T-cell (primary cell): ENCODE measurements around the gene CEP170B. TPM values are rescaled to one million over a fixed set of nuclear protein-coding genes. Genes with fewer than 3 reads are reported as not detected.

ENCODE experiments used
- ATAC-seq, 4 experiments: fragments of 200-7000 bp in 3 of 4; fragments of 150-1000 bp in 1 of 4; cut with Tn5 transposase; replicated peaks in 1 of 4; 1 replicate in 3 of 4; 2 replicates in 1 of 4; pipeline ENCODE4 v1.10.0; 2021; ENCODE audit warnings: moderate library complexity in 3 of 4, mild to moderate bottlenecking in 2 of 4, moderate number of reproducible peaks in 1 of 4
- CTCF ChIA-PET, 2 donors: fragments of 300-600 bp; sonication (Branson Sonifier 250); formaldehyde crosslinking; loops; one replicate each; lab custom pipeline; 2022; ENCODE audit warnings: antibody characterized with exemption in 2 of 2; lab: Charles Lee
- POLR2A ChIA-PET, 2 donors: fragments of 300-600 bp; sonication (Branson Sonifier 250); formaldehyde crosslinking; loops; one replicate each; lab custom pipeline; 2022; ENCODE audit warnings: antibody characterized with exemption in 2 of 2; lab: Charles Lee
- DNase-seq, 35 experiments: peaks; one replicate each; pipeline versions ENCODE4 v3.0.0 to v3.0.0-alpha.2; 2013 to 2023
- H3K27ac ChIP-seq: one replicate; pipeline ENCODE4 v1.5.1; 2013; ENCODE audit warnings: low read length
- H3K27me3 ChIP-seq, 2 experiments: replicated peaks in 1 of 2; 1 replicate in 1 of 2; 2 replicates in 1 of 2; pipeline versions ENCODE4 v1.6.1 to v1.7.0; 2013; ENCODE audit warnings: low read length in 1 of 2, mixed read lengths in 1 of 2; ENCODE audit not compliant: control insufficient read depth in 2 of 2, insufficient read depth in 2 of 2; ENCODE audit errors: extremely low read depth in 1 of 2
- H3K36me3 ChIP-seq, 2 donors: 1 replicate in 1 of 2; 2 replicates in 1 of 2; pipeline versions ENCODE4 v1.6.1 to v1.7.0; 2013; ENCODE audit warnings: low read length in 1 of 2; ENCODE audit not compliant: control insufficient read depth in 2 of 2, insufficient read depth in 1 of 2; ENCODE audit errors: extremely low read depth in 1 of 2
- H3K4me1 ChIP-seq, 2 experiments: 1 replicate in 1 of 2; 2 replicates in 1 of 2; pipeline versions ENCODE4 v1.6.1 to v1.7.0; 2013; ENCODE audit warnings: low read length in 2 of 2, mixed read lengths in 1 of 2; ENCODE audit not compliant: insufficient read depth in 2 of 2, control insufficient read depth in 1 of 2; ENCODE audit errors: extremely low read depth in 1 of 2
- H3K4me3 ChIP-seq, 2 donors: 1 replicate in 1 of 2; 2 replicates in 1 of 2; pipeline versions ENCODE4 v1.5.1 to v1.7.0; 2013; ENCODE audit warnings: mild to moderate bottlenecking in 2 of 2, low read length in 1 of 2, moderate library complexity in 1 of 2; ENCODE audit not compliant: control insufficient read depth in 1 of 2; ENCODE audit errors: extremely low read depth in 1 of 2
- H3K9me3 ChIP-seq: 2 replicates; pipeline ENCODE4 v1.7.0; 2013
- H3K27ac Mint-ChIP-seq, 2 donors: one replicate each; pipeline ENCODE4 v1.8.0; 2020 to 2021; ENCODE audit warnings: mild to moderate bottlenecking in 2 of 2, mixed read lengths in 2 of 2
- H3K27me3 Mint-ChIP-seq, 2 donors: one replicate each; pipeline ENCODE4 v1.8.0; 2021 to 2022; ENCODE audit warnings: mixed read lengths in 2 of 2
- H3K36me3 Mint-ChIP-seq: one replicate; pipeline ENCODE4 v1.8.0; 2021; ENCODE audit warnings: mixed read lengths
- H3K4me1 Mint-ChIP-seq, 3 donors: one replicate each; pipeline ENCODE4 v1.8.0; 2020 to 2022; ENCODE audit warnings: mixed read lengths in 3 of 3, mild to moderate bottlenecking in 1 of 3
- H3K4me3 Mint-ChIP-seq, 3 donors: one replicate each; pipeline ENCODE4 v1.8.0; 2020 to 2022; ENCODE audit warnings: mild to moderate bottlenecking in 3 of 3, mixed read lengths in 3 of 3, moderate library complexity in 3 of 3
- H3K9me3 Mint-ChIP-seq, 3 donors: one replicate each; pipeline ENCODE4 v1.8.0; 2020 to 2022; ENCODE audit warnings: mixed read lengths in 3 of 3
- WGBS: methylation state at CpG from one replicate; pipeline ENCODE4 v1.1.5; 2013; ENCODE audit warnings: missing lambda C conversion rate; ENCODE audit not compliant: insufficient coverage; 5-methylcytosine and 5-hydroxymethylcytosine counted together
- total RNA-seq, 35 experiments: library from RNA in 6 of 35; stranded (reverse) in 6 of 35; fragments of 120-200 nt in 1 of 35; gene quantifications; one replicate each; pipeline versions ENCODE4 v1.2.1 to v1.2.4 and lab custom pipeline; 2013 to 2026

Gene CEP170B
- total RNA-seq, 5 donors from 2014 or later (not counting 1 experiment from before 2014, with no cell fraction given) = 2.8 to 11.2 (median 6.9) TPM

GRCh38 chr14:104930526-104931303 is 65.6 kb downstream of the CEP170B start:
- Mint-ChIP-seq H3K4me1 (peaks cover 0 to 6% (median 0%) of the 10 kb centered on the region in 3 donors), H3K4me3 (peak overlapping the region in 2 of 3 donors; percentile 6 to 29), H3K9me3 (no peaks in the 10 kb centered on the region), H3K36me3 (no peaks in the 10 kb centered on the region), H3K27ac (no peak overlapping the region), H3K27me3 (peaks cover 0 to 14% of the 10 kb centered on the region in 2 donors)
- DNase-seq (no peak), ATAC-seq (no peak)
- Histone ChIP-seq H3K4me1 (peaks cover 0 to 13% of the 10 kb centered on the region in 2 experiments), H3K27ac (no peak overlapping the region), H3K4me3 (no peak overlapping the region), H3K36me3 (no peaks in the 10 kb centered on the region), H3K9me3 (no peaks in the 10 kb centered on the region), H3K27me3 (peaks cover 0 to 60% of the 10 kb centered on the region in 2 experiments)
- ChIA-PET CTCF (no interaction called here), POLR2A (no interaction called here)
- 82% methylated on average over 5 of the region's 10 CpGs for WGBS

GRCh38 chr14:104931304-104931770 is 66.3 kb downstream of the CEP170B start:
- POLR2A ChIA-PET = no interaction called here
- CTCF ChIA-PET = no interaction called here
- 89% methylated on average over 4 of the region's 9 CpGs for WGBS
- H3K27ac Mint-ChIP-seq = no peak overlapping the region
- DNase-seq (no peak), ATAC-seq (no peak)
- H3K4me3 ChIP-seq = no peak overlapping the region
- H3K4me3 Mint-ChIP-seq = peak overlapping the region in 1 of 3 donors; percentile 29
- peaks cover 0 to 14% of the 10 kb centered on the region in 2 donors for H3K27me3 Mint-ChIP-seq
- no peaks in the 10 kb centered on the region for H3K36me3 Mint-ChIP-seq
- no peaks in the 10 kb centered on the region for H3K36me3 ChIP-seq
- peaks cover 0 to 13% of the 10 kb centered on the region in 2 experiments for H3K4me1 ChIP-seq
- H3K27ac ChIP-seq = no peak overlapping the region
- H3K4me1 Mint-ChIP-seq = peaks cover 0 to 6% (median 0%) of the 10 kb centered on the region in 3 donors
- peaks cover 0 to 59% of the 10 kb centered on the region in 2 experiments for H3K27me3 ChIP-seq
- H3K9me3 ChIP-seq = no peaks in the 10 kb centered on the region
- no peaks in the 10 kb centered on the region for H3K9me3 Mint-ChIP-seq

- H3K27me3 ChIP-seq = peaks cover 0 to 57% of the 10 kb centered on the region in 2 experiments
Measured at GRCh38 chr14:104931771-104932675, 67.0 kb downstream of the CEP170B start.

GRCh38 chr14:104932676-104933631 is 67.9 kb downstream of the CEP170B start:
- ATAC-seq = peak; percentile 91 to 94 (median 92)
- Mint-ChIP-seq H3K4me3 (peak overlapping the region; percentile 61 to 64 (median 62)), H3K4me1 (peaks cover 0 to 6% (median 0%) of the 10 kb centered on the region in 3 donors), H3K27me3 (peaks cover 0 to 18% of the 10 kb centered on the region in 2 donors), H3K27ac (no peak overlapping the region), H3K9me3 (no peaks in the 10 kb centered on the region), H3K36me3 (no peaks in the 10 kb centered on the region)
- Histone ChIP-seq H3K27me3 (peaks cover 0 to 51% of the 10 kb centered on the region in 2 experiments), H3K4me3 (peak overlapping the region; percentile 32 to 36), H3K36me3 (no peaks in the 10 kb centered on the region), H3K9me3 (no peaks in the 10 kb centered on the region), H3K27ac (no peak overlapping the region), H3K4me1 (peaks cover 0 to 13% of the 10 kb centered on the region in 2 experiments)
- peak; percentile 48 to 89 (median 74) for DNase-seq
- WGBS = 53% methylated on average over 68 of the region's 100 CpGs
- POLR2A ChIA-PET = interaction anchor here in 1 of 2 donors (0.5 kb wide), 1 partner anchor 120 kb away, joined by 4 read pairs; no protein-coding TSS in a partner anchor
- CTCF ChIA-PET = no interaction called here

More at GRCh38 chr14:104931771-104932675, 67.0 kb downstream of the CEP170B start:
- 94% methylated on average over 51 of the region's 64 CpGs for WGBS
- no peak overlapping the region for H3K27ac ChIP-seq
- Mint-ChIP-seq H3K4me3 (peak overlapping the region; percentile 40 to 60 (median 52)), H3K27ac (no peak overlapping the region), H3K36me3 (no peaks in the 10 kb centered on the region), H3K4me1 (peaks cover 0 to 6% (median 0%) of the 10 kb centered on the region in 3 donors), H3K27me3 (peaks cover 0 to 14% of the 10 kb centered on the region in 2 donors), H3K9me3 (no peaks in the 10 kb centered on the region)
- no peaks in the 10 kb centered on the region for H3K36me3 ChIP-seq
- POLR2A ChIA-PET = interaction anchor here in 1 of 2 donors (0.5 kb wide), 1 partner anchor 121 kb away, joined by 4 read pairs; no protein-coding TSS in a partner anchor
- ATAC-seq = no peak
- DNase-seq = no peak
- no peak overlapping the region for H3K4me3 ChIP-seq
- CTCF ChIA-PET = no interaction called here
- peaks cover 0 to 13% of the 10 kb centered on the region in 2 experiments for H3K4me1 ChIP-seq
- no peaks in the 10 kb centered on the region for H3K9me3 ChIP-seq

GRCh38 chr14:104933746-104934733 is 69.0 kb downstream of the CEP170B start:
- H3K36me3 ChIP-seq = no peaks in the 10 kb centered on the region
- H3K27me3 ChIP-seq = peaks cover 0 to 44% of the 10 kb centered on the region in 2 experiments
- WGBS = 18% methylated on average over 10 of the region's 42 CpGs
- H3K9me3 Mint-ChIP-seq = no peaks in the 10 kb centered on the region
- H3K4me3 Mint-ChIP-seq = peak overlapping the region; percentile 59 to 75 (median 64)
- H3K36me3 Mint-ChIP-seq = no peaks in the 10 kb centered on the region
- no peak overlapping the region for H3K27ac ChIP-seq
- H3K4me1 ChIP-seq = peaks cover 0 to 13% of the 10 kb centered on the region in 2 experiments
- no peaks in the 10 kb centered on the region for H3K9me3 ChIP-seq
- ATAC-seq (no peak), DNase-seq (peak in 2 of 35 experiments; percentile 12 to 17)
- no peak overlapping the region for H3K27ac Mint-ChIP-seq
- CTCF ChIA-PET = no interaction called here
- H3K27me3 Mint-ChIP-seq = peaks cover 1 to 11% of the 10 kb centered on the region in 2 donors
- H3K4me3 ChIP-seq = no peak overlapping the region
- POLR2A ChIA-PET = no interaction called here
- H3K4me1 Mint-ChIP-seq = peaks cover 0 to 6% (median 0%) of the 10 kb centered on the region in 3 donors
